ENCODE measurements around the gene C1QTNF8. TPM values are rescaled to one million over a fixed set of nuclear protein-coding genes. Genes with fewer than 3 reads are reported as not detected.

Gene C1QTNF8
- total and polyA plus RNA-seq, 2 of the 8 experiments (the other 6 are each of a cell fraction or from before 2014, with no cell fraction given) = not detected

DNA sequence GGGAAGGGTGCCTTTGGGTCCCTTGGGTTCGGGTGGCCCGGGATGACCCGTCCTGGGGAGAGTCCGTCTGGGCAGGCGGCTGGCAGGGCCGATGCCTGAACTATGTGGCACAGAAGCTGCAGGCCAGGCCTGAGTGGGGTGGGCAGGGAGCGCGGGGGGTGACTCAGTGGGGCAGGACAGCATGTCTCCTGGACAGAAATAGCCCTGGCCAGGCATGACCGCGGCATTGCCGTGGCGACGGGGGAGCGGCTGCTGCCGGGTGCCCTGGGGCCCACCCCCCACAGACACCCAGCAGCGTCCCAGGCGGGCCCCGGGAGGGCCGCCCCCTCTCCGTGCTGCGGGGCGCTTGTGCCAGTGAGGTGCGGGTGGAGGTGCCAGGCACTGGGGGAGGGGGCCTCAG, 1.8 kb upstream of the C1QTNF8 start:
- Histone ChIP-seq H3K79me2 (ENCODE audit: control insufficient read depth in 1 of 2, insufficient read depth in 2 of 2, low read length in 2 of 2) (no peaks in the 10 kb centered on the region), H3K36me3 (ENCODE audit: control insufficient read depth in 2 of 4, insufficient read depth in 4 of 4, low read length in 3 of 4) (no peaks in the 10 kb centered on the region), H2BK5ac (ENCODE audit: low read depth, low read length) (no peak overlapping the region), H4K8ac (ENCODE audit: extremely low read depth, insufficient read depth, low read length) (no peak overlapping the region; the same call in 1 of the 2 replicates), H2BK15ac (ENCODE audit: low read length) (no peak overlapping the region), H3K18ac (ENCODE audit: extremely low read depth, low read length) (no peak overlapping the region), H3K4me1 (replicated peaks in 1 of 4; ENCODE audit: control insufficient read depth in 3 of 4, insufficient read depth in 4 of 4, low read length in 3 of 4) (no peaks in the 10 kb centered on the region; a peak in 1 of 7 replicates), H3K9me3 (ENCODE audit: insufficient read depth in 2 of 2, low read depth in 1 of 2, low read length in 1 of 2) (no peaks in the 10 kb centered on the region), H3K23me2 (ENCODE audit: low read depth, low read length) (no peaks in the 10 kb centered on the region), H4K5ac (ENCODE audit: insufficient read length, low read depth, low read length) (no peak overlapping the region), H3K27me3 (replicated peaks in 1 of 4; ENCODE audit: control insufficient read depth in 3 of 4, extremely low read depth in 1 of 4, insufficient read depth in 3 of 4, low read length in 3 of 4) (no peaks in the 10 kb centered on the region), H4K91ac (replicated peaks; ENCODE audit: insufficient read length, low read length) (no peak overlapping the region), H2BK120ac (replicated peaks; ENCODE audit: low read depth, low read length) (no peak overlapping the region), H2AK5ac (ENCODE audit: low read depth, low read length) (no peak overlapping the region), H3K4me2 (ENCODE audit: insufficient read depth in 1 of 2, low read depth in 2 of 2, low read length in 2 of 2) (no peak overlapping the region), H2AFZ (ENCODE audit: low read length) (no peak overlapping the region), H3K4ac (replicated peaks; ENCODE audit: insufficient read length, low read depth, low read length) (no peak overlapping the region), H3K14ac (ENCODE audit: insufficient read length) (no peak overlapping the region), H3K79me1 (ENCODE audit: low read depth, low read length) (no peaks in the 10 kb centered on the region), H3K9ac (replicated peaks in 1 of 4; ENCODE audit: extremely low read depth in 1 of 4, low read depth in 3 of 4, low read length in 3 of 4) (no peak overlapping the region), H3K56ac (replicated peaks; ENCODE audit: insufficient read length, low read depth, low read length) (no peak overlapping the region), H4K20me1 (replicated peaks in 1 of 2; ENCODE audit: control insufficient read depth in 1 of 2, insufficient read depth in 2 of 2, low read length in 2 of 2) (peaks cover 0 to 2% of the 10 kb centered on the region in 2 experiments), H2BK20ac (ENCODE audit: low read length) (no peak overlapping the region), H3K23ac (ENCODE audit: insufficient read length) (no peak overlapping the region), H3K4me3 (ENCODE audit: extremely low read depth in 1 of 4, insufficient read depth in 2 of 4, low read depth in 3 of 4, low read length in 4 of 4) (no peak overlapping the region), H2BK12ac (ENCODE audit: low read depth, low read length) (no peak overlapping the region), H3K27ac (ENCODE audit: low read depth, low read length) (no peak overlapping the region)
- 93% methylated on average over 5 of the region's 23 CpGs; no CpG with 5 or more reads in 1 of the 2 experiments for WGBS, 2 experiments (ENCODE audit: extremely low coverage in 1 of 2, insufficient coverage in 1 of 2, insufficient read length in 1 of 2, insufficient replicate concordance in 2 of 2, low coverage in 1 of 2, low lambda C conversion rate in 2 of 2, missing lambda C conversion rate in 1 of 2)
- FAIRE-seq (no peak), DNase-seq (ENCODE audit: low read depth in 1 of 2, low spot score in 2 of 2) (no peak)
- POLR2A ChIA-PET (ENCODE audit: partially characterized antibody) = no interaction called here
- CTCF ChIA-PET (ENCODE audit: partially characterized antibody) = interaction anchor here (1.0 to 1.5 kb wide), 2 partner anchors 23 to 40 kb away, joined by 3 to 7 read pairs; no protein-coding TSS in a partner anchor
- no peak for TF ChIP-seq JUN (IDR thresholded peaks at IDR 0.05; ENCODE audit: low read depth, low read length)
- TF ChIP-seq, protein P1, sequence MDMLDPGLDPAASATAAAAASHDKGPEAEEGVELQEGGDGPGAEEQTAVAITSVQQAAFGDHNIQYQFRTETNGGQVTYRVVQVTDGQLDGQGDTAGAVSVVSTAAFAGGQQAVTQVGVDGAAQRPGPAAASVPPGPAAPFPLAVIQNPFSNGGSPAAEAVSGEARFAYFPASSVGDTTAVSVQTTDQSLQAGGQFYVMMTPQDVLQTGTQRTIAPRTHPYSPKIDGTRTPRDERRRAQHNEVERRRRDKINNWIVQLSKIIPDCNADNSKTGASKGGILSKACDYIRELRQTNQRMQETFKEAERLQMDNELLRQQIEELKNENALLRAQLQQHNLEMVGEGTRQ (IDR thresholded peaks at IDR 0.05; ENCODE audit: low read length) = no peak
- no peak for TF ChIP-seq SIX5 (IDR thresholded peaks at IDR 0.05; ENCODE audit: low read depth, low read length)
- TF ChIP-seq FOSL1 (IDR thresholded peaks at IDR 0.05; ENCODE audit: insufficient read depth, low read depth, low read length) = no peak
- TF ChIP-seq ASH2L (IDR thresholded peaks at IDR 0.05; ENCODE audit: low read length) = no peak
- TF ChIP-seq, protein P2, sequence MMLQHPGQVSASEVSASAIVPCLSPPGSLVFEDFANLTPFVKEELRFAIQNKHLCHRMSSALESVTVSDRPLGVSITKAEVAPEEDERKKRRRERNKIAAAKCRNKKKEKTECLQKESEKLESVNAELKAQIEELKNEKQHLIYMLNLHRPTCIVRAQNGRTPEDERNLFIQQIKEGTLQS (IDR thresholded peaks at IDR 0.05; ENCODE audit: insufficient read depth, low read depth, low read length) = no peak
- TF ChIP-seq GABPA (IDR thresholded peaks at IDR 0.05; ENCODE audit: borderline replicate concordance, insufficient read depth, low read length) = no peak
- TF ChIP-seq POLR2A (IDR thresholded peaks at IDR 0.05; ENCODE audit: control extremely low read depth in 1 of 2, low read depth in 2 of 2, low read length in 2 of 2) = no peak
- TF ChIP-seq CBX5 (IDR thresholded peaks at IDR 0.05; ENCODE audit: low read depth, low read length) = no peak
- TF ChIP-seq ZNF274 (IDR thresholded peaks at IDR 0.05; ENCODE audit: borderline replicate concordance, extremely low read depth, low read length) = no peak
- TF ChIP-seq HDAC6 (IDR thresholded peaks at IDR 0.05; ENCODE audit: low read depth, low read length) = no peak
- TF ChIP-seq SUZ12 (IDR thresholded peaks at IDR 0.05; ENCODE audit: low read length) = no peak
- TF ChIP-seq SP2 (IDR thresholded peaks at IDR 0.05; ENCODE audit: low read length) = no peak
- TF ChIP-seq TAF7 (optimal IDR thresholded peaks at IDR 0.05; ENCODE audit: borderline replicate concordance, low read depth, low read length) = no peak

All from H1 (cell line).